GM19025 (cell line): Measurements from ENCODE around the gene IL12RB2.
A peak's percentile ranks its signal among the peaks of the same experiment; 100 is the strongest.

ENCODE experiments used
- ATAC-seq: cut with Tn5 transposase; IDR thresholded peaks from one replicate; pipeline ENCODE4 v1.9.1; 2021; ENCODE audit warnings: mild to moderate bottlenecking, low read depth, moderate library complexity; ENCODE audit not compliant: unreplicated experiment

The IL12RB2 gene

DNA sequence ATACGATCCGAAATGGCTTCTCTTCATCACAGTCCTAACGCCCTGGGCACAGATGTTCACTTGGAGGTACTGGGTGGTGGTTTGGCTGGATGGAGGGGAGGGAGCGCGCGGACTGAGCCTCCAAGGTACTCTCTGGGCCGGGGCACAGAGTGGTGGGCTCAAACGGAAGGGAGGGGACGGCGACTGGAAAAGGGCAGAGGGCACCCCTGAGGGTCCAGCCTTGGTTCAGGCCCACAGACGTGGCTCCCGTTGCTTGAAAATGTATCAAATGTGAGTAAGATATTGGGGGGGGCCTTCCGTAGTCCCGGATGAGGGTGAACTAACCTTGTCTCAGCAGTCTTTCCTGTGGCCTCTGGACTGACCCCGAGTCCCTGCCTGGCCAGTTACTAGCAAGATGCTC is 463 bp downstream of the IL12RB2 start:
- ATAC-seq: no peak

- no peak for ATAC-seq
These were observed 4.9 kb downstream of the IL12RB2 start for GRCh38 chr1:67312615-67313014.

GRCh38 chr1:67313934-67314671 is 6.4 kb downstream of the IL12RB2 start:
- no peak for ATAC-seq

DNA sequence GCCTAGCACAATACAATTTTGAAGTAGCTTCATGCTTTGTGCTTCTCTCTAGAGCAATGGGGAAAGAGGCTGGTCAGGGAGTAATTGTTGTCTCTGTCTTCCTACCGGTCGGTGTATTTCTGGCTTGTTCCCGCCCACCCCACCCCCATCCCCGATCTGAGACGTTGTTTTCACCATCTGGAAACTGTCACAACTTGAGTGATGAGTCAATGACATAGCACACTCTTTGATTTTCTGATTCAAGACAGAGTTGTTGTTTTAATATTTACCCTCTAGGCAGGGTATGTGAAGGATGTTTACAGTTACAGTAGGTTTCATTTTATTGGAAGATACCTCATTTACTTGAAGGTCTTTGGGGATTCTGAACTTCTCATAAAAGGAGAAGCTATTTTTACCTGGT is 7.0 kb downstream of the IL12RB2 start:
- no peak for ATAC-seq

GRCh38 chr1:67316180-67316902 is 8.7 kb downstream of the IL12RB2 start:
- ATAC-seq: no peak

- ATAC-seq: no peak
These were observed 9.2 kb downstream of the IL12RB2 start for GRCh38 chr1:67316918-67317317.

DNA sequence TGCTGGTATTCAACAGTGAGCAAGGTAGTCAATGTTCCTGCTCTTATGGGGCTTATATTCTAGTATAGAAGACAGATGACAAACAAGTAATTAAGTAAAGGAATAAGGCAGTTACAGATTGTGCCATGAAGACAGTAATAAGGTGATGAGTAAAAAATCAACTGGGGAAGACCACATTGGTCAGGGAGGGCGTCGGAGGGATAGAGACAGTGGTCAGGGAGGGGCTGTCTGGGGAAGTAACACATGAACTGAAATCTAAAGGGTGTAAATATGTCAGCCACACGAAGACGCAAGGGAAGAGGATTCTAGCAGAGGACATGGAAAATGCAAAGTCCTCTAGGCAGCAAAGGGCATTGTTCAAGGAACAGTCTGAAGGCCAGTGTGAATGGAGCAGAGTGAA is 10.1 kb downstream of the IL12RB2 start:
- ATAC-seq: no peak

DNA sequence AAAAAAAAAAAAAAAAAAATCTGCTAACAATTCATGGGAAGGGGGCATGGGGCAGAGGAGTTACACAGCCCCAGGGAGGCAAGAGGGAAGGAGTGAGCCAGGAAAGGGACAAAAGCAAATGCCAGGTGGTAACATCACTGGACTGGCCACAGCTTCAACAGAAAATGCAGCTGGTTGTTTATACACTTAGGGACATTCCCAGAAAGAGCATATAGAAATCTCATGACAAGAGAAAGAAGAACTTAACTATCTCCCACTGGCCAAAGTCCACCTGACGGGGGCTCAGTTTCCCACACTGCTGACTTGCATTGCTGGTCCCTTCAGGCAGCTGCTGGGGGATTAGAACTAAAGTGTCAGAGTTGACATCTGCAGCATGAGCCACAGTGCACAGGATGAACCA is 14.8 kb downstream of the IL12RB2 start:
- ATAC-seq: peak; percentile 45

GRCh38 chr1:67323087-67323486 is 15.4 kb downstream of the IL12RB2 start:
- ATAC-seq: no peak

DNA sequence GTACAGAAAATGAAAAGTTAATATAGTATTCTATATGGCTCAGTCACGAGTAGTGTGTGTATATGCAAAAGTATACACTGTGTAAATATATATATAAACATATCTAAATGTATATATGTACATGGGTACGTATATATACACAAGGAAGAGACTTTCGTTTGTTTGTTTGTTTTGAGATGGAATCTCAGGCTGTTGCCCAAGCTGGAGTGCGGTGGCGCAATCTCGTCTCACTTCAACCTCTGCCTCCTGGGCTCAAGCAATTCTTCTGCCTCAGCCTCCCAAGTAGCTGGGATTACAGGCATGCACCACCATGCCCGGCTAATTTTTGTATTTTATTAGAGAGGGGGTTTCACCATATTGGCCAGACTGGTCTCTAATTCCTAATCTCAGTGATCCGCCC is 16.4 kb downstream of the IL12RB2 start:
- no peak for ATAC-seq

DNA sequence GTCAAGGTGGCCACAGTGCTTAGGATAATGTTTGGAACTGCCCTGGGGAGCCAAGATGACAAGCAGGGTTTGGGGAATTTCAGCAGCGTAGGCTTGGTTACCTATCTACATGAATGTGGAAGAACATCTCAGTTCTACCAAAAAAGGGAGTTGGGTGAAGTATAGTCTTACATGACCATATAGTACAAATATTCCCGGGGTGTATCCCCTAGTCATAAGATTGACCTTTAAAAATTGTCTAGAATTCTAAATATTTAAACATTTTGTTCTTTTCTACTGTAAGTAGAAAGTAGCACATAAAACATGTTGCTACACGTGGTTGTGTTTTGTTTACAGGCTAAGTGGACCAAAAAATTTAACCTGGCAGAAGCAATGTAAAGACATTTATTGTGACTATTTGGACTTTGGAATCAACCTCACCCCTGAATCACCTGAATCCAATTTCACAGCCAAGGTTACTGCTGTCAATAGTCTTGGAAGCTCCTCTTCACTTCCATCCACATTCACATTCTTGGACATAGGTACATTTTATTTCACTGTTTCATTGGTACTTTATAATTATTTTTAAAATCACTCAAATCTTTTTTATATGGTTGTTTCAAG is 20.3 kb downstream of the IL12RB2 start:
- no peak for ATAC-seq

DNA sequence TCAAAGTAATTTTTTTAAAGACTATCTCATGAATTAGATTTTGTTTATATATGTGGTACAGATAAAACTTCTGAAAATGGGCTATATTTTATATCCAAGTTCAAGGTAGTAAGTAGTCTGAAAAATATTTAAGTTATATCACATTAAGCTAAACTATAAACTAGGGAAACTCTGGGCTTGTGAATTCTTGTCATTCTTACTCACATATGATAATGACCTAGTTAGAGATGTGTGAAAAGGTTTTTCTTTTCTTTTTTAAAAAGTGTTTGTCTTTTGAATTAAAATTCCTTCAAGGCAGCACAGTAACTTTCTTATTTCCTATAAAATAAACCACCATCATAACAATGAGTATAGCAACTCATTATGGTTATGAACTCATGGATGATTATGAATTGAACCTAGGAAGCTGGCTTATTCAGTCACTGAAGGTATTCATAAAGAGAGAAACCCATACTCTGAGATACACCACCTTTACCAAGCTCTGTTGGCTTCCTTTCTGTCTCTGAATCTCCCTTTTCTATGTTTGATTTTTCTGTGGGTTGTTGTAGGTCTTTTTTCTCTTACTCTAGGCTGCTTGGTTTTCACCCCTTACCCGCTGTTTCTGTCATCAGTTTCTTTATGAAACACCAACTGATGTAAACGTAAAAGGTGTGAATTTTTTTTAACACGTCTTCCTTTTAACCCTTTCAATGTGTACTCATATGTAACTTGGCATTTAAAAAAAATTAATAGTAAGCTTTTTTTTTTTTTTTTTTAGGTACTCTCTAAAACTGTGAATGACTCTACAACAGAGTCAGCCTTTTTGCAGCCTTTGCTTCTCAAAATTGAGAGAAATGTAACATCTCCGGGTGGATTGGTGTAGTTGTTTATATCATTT is 25.2 kb downstream of the IL12RB2 start:
- peak; percentile 97 for ATAC-seq

DNA sequence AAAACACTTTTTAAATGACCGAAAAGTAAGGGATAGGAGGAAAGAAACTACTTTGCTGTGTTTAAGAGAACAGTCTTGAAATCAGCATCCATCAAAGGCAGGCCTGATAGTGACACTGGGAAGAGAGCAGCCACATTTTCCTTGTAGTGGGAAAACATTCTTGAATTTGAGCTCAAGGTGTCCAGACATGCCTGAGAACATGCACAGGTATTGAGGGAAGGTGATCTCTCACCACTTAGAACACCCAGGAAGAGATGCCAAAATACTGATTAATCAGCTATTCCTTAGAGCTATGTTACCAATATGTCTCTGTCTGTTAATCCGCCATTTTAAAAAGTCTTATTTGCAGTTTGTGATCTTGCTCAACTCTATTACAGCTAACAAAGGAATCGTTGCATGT is 25.9 kb downstream of the IL12RB2 start:
- no peak for ATAC-seq

DNA sequence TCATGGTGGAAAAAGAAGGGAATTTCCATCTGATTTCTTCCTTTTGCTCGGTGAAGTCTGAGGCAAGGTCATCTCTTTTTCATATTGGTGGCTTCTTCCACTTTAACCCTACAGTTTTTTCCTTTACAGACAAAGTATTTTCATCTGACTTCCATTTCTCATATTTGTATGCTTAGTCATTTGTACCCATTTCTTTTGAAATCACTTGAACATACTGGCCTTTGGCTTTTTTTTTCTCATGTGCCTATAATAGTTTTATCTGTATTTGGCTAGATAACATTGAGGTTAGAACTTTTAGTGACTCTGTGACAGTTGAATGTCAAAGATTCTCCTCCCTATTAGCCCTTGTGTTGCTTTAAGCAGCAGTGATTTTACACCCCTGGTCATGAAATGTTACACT is 27.7 kb downstream of the IL12RB2 start:
- no peak for ATAC-seq

DNA sequence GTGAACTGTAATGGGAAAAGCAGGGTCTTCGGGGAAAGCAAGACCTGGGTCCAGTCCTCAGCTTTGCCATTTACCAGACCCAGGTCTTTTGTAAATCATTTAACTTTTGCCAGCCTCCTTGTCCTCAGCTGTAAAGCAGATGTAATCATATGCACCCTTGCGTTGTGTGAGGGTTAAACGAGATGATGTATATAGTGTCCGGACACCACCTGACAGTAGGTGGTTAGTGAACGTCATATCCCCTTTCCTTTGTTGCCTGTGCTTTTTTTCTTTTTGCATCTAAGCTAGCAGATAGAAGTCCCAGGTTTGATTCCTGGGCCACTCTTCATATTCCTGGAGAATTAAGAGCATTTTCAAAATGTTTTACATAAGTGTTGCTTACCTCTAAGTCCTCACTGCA is 28.5 kb downstream of the IL12RB2 start:
- no peak for ATAC-seq

- ATAC-seq: no peak
These were observed 29.1 kb downstream of the IL12RB2 start for GRCh38 chr1:67336783-67337182.

DNA sequence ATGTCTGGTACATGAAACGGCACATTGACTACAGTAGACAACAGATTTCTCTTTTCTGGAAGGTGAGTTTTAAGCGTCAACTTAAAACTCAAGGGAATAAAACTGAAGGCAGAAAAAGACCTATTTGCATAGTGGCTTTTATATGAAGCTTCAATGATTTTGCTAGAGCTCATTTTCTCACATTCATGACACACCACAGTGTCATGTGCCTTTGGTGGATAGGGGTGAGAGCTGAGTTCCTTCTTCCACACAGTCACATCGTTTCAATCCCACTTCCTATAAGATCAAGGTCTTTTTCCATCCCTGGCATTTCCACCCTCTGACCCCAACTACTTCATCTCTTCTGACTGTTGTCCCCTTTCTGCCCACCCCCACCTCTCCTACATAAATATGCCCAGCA is 31.0 kb downstream of the IL12RB2 start:
- no peak for ATAC-seq

DNA sequence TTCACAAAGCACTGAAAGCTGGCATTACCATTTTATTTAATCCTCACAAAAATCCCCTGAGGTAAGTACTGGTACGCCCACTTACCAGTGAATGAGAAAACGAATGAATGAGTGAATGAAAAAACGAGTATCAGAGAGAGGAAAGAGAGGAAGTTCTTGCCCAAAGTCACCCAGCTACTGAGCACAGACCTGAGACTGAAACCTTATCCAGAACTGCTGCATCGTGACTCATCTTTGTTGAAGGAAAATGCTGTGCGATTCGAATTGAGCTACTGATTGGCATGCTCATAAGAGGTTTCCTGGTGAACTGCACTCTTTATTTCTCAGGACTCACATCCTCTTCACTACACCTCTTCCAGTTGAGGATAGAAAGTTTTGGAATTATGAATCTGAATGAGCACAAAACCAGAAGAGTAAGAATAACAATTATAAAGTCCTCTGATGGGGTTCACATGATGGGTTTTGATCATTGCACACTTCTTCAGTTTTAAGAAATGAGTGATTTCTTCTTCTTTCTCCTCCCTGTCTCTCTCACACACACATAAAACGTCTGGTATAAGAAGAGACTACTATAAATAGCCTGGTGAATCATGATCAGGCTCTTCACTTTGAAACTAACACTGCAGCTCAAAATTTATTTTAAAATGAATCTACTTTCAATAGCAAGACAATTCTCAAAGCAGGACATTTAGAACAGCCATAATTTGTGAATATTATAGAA is 32.1 kb downstream of the IL12RB2 start:
- no peak for ATAC-seq

- no peak for ATAC-seq
These were observed 34.6 kb downstream of the IL12RB2 start for GRCh38 chr1:67342076-67342890.
